Left lung (tissue), 10 donors: ENCODE data around the gene PSMD13. TPM values are rescaled to one million over a fixed set of nuclear protein-coding genes. Genes with fewer than 3 reads are reported as not detected.
"Not testable (repeated sequence)": the region's sequence is repeated elsewhere in the genome, so short reads cannot be mapped to it uniquely, and the experiment has no call there.

ENCODE experiments used
- ATAC-seq: fragments of 200-7000 bp; cut with Tn5 transposase; one replicate; pipeline ENCODE4 v1.9.1; 2020; ENCODE audit warnings: moderate library complexity
- DNase-seq, 4 donors: peaks; one replicate each; pipeline ENCODE4 v3.0.0-alpha.2; 2013 to 2020
- H3K27ac ChIP-seq, 2 donors: fragments of 200-600 bp; sonication (generic) in 1 of 2; one replicate each; pipeline versions ENCODE4 v1.5.0 to v1.8.0; 2020 to 2021
- H3K27me3 ChIP-seq, 2 donors: fragments of 200-600 bp; sonication (generic) in 1 of 2; one replicate each; pipeline versions ENCODE4 v1.5.0 to v1.8.0; 2020 to 2021
- H3K36me3 ChIP-seq, 2 donors: fragments of 200-600 bp; sonication (generic) in 1 of 2; one replicate each; pipeline versions ENCODE4 v1.5.0 to v1.8.0; 2020 to 2021
- H3K4me1 ChIP-seq, 2 donors: fragments of 200-600 bp; one replicate each; pipeline ENCODE4 v1.8.0; 2021
- H3K4me3 ChIP-seq, 2 donors: fragments of 200-600 bp; sonication (generic) in 1 of 2; one replicate each; pipeline versions ENCODE4 v1.5.0 to v1.8.0; 2020 to 2021; ENCODE audit warnings: mild to moderate bottlenecking in 1 of 2
- H3K9me3 ChIP-seq, 2 donors: fragments of 200-600 bp; sonication (generic) in 1 of 2; one replicate each; pipeline versions ENCODE4 v1.5.0 to v1.8.0; 2020 to 2021
- intact Hi-C, 2 donors: fragments of 100-400 bp; cut with DNase I; formaldehyde crosslinking; loops; one replicate each; pipeline versions ENCODE4 v1.11.2 to v1.14.2; 2022
- polyA plus RNA-seq, 6 donors: library from polyadenylated mRNA; unstranded; fragments of 120-200 nt; gene quantifications; one replicate each; pipeline ENCODE4 v1.2.1, GENCODE V29; 2013; ENCODE audit not compliant: insufficient read length in 6 of 6
- total RNA-seq, 2 donors: library from RNA; stranded (reverse); fragmentation: NEBNext Ultra II Directional; extraction: Animal tissue kit (Norgen Biotek cat#: 25700); gene quantifications; one replicate each; pipeline ENCODE4 v1.2.1, GENCODE V29; 2021
- TF ChIP-seq, protein P1 (sequence below), 2 donors: fragments of 200-600 bp; sonication (generic) in 1 of 2; IDR thresholded peaks; one replicate each; pipeline versions ENCODE4 v1.5.0 to v1.8.0; 2021; ENCODE audit warnings: antibody characterized with exemption in 2 of 2
- donor health status: DM: no; HTN: yes; CAD: no.
- donor health status: DM: no; HTN: no; CAD: no.

The PSMD13 gene
- total and polyA plus RNA-seq, 8 donors: 78.0 to 157 (median 147) TPM

DNA sequence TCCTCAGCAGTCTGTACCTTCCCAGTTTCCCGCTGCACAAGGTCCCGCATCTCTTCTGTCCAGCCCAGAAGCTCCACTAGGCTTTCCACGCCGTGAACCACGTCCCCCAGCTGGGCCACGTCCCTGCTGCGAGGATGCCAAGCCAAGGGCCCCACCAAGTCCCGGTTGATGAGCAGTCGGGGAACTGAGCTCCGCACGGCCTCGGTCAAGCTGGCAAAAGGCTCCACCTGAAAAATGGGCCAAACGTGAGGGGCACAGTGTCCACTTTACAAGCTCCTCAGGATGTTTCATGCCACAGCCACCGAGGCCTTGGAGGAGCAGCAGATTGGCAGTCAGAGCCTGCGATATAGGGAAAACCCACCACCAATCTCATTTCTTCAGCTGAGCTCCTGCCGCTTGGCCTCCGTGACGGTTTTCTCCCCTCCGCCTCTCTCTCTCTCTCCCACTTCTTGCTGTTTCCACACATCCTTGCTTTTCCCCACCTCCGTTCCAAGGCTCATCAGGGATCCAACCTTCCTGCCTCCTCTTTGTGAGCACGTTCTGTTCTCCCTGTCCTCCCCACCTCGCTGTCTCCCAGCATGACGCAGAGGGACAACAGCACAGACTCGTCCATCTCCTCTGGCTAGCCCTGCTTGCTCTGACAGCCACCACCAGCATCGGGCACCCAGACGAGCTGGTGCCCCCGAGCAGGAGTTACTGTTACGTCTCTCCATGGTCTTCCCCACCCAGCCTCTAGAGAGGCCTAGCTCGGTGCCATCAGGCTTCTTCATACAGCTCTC, 17.8 kb upstream of the PSMD13 start:
- no peaks in the 10 kb centered on the region for H3K9me3 ChIP-seq
- no peaks in the 10 kb centered on the region for H3K27me3 ChIP-seq
- H3K36me3 ChIP-seq: peaks cover 0 to 36% of the 10 kb centered on the region in 2 donors
- DNase-seq (no peak), ATAC-seq (no peak)
- H3K4me3 ChIP-seq: no peak overlapping the region
- intact Hi-C loops: no loop called here
- no peaks in the 10 kb centered on the region for H3K4me1 ChIP-seq
- no peak overlapping the region for H3K27ac ChIP-seq
- TF ChIP-seq, protein P1, sequence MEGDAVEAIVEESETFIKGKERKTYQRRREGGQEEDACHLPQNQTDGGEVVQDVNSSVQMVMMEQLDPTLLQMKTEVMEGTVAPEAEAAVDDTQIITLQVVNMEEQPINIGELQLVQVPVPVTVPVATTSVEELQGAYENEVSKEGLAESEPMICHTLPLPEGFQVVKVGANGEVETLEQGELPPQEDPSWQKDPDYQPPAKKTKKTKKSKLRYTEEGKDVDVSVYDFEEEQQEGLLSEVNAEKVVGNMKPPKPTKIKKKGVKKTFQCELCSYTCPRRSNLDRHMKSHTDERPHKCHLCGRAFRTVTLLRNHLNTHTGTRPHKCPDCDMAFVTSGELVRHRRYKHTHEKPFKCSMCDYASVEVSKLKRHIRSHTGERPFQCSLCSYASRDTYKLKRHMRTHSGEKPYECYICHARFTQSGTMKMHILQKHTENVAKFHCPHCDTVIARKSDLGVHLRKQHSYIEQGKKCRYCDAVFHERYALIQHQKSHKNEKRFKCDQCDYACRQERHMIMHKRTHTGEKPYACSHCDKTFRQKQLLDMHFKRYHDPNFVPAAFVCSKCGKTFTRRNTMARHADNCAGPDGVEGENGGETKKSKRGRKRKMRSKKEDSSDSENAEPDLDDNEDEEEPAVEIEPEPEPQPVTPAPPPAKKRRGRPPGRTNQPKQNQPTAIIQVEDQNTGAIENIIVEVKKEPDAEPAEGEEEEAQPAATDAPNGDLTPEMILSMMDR (IDR thresholded peaks at IDR 0.05): no peak

DNA sequence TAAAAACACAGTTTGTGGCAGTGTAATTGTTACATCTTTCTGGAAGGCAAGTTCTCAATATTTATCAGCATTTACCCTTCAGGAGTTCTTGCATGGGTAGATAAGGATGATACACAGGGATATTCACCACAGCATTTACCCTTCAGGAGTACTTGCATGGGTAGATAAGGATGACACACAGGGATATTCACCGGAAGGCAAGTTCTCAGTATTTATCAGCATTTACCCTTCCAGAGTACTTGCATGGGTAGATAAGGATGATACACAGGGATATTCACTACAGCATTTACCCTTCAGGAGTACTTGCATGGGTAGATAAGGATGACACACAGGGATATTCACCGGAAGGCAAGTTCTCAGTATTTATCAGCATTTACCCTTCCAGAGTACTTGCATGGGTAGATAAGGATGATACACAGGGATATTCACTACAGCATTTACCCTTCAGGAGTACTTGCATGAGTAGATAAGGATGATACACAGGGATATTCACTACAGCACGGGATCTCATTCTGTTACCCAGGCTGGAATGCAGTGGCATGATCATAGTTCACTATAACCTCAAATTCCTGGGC, 16.0 kb upstream of the PSMD13 start:
- H3K4me1 ChIP-seq, H3K27ac ChIP-seq, intact Hi-C loops, ATAC-seq, H3K4me3 ChIP-seq, DNase-seq, H3K9me3 ChIP-seq, H3K27me3 ChIP-seq: not testable (repeated sequence)
- peaks cover 0 to 19% of the 10 kb centered on the region in 2 donors for H3K36me3 ChIP-seq

DNA sequence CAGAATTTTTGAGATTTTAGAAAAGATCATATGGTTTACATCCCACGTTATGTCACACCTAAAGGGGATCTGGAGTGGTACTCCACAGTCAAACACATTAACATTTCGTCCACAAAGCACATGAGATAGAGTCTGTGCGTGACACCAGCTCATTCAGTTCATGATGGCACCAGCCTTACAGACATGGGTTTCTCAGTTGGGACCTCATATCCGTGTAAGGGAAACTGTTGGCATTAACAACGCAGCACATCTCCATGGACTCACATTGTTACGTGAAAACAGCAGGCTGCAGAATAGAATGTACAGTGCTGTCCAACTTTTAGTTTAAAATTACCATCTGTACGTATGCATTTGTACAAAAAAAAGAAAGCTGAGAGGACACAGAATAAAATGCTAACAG, 15.2 kb upstream of the PSMD13 start:
- no peaks in the 10 kb centered on the region for H3K4me1 ChIP-seq
- TF ChIP-seq, protein P1 (IDR thresholded peaks at IDR 0.05): no peak
- DNase-seq (no peak), ATAC-seq (no peak)
- no peaks in the 10 kb centered on the region for H3K9me3 ChIP-seq
- no peaks in the 10 kb centered on the region for H3K27me3 ChIP-seq
- H3K27ac ChIP-seq: no peak overlapping the region
- no peak overlapping the region for H3K4me3 ChIP-seq
- intact Hi-C loops: no loop called here
- H3K36me3 ChIP-seq: peaks cover 0 to 11% of the 10 kb centered on the region in 2 donors

DNA sequence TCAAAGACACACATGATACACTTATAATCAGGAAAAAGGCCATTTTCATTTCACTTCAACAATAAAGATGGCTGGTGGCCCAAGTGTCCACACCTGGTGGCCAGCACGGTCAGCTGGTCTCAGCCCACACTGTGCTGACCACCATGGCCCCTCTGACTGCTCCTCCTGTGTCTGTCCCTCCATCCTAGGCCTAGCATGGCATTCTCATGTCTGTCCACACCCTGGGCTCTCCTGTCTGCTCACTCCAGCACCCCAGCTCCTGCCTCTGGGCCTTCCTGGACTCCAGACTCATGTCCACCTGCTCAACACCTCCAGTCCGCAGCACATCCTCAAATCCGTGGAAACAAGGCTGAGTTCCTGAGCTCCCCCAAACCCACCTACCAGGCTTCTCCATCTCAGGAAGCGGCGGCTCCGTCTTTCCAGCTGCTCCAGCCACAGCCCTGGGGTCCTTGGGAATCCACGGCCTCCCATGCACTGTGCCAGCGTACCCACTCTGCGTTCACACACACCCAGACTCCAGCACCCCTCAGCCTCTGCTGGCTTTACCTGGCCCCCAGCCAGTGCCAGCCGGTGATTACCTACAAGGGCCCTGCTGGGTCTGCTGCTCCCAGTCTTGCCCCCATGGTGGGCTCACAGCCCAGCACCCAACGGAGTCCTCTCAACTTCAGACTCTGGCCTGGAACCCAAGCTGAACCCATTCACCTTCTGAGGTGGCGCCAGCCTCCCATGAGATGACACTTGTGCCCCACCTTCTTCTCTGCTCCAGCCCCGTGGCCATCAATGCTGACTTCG, 14.6 kb upstream of the PSMD13 start:
- ATAC-seq: no peak
- no peaks in the 10 kb centered on the region for H3K9me3 ChIP-seq
- intact Hi-C loops: no loop called here
- peaks cover 0 to 9% of the 10 kb centered on the region in 2 donors for H3K36me3 ChIP-seq
- DNase-seq: no peak
- no peaks in the 10 kb centered on the region for H3K4me1 ChIP-seq
- H3K4me3 ChIP-seq: no peak overlapping the region
- H3K27ac ChIP-seq: no peak overlapping the region
- TF ChIP-seq, protein P1 (IDR thresholded peaks at IDR 0.05): no peak
- no peaks in the 10 kb centered on the region for H3K27me3 ChIP-seq

DNA sequence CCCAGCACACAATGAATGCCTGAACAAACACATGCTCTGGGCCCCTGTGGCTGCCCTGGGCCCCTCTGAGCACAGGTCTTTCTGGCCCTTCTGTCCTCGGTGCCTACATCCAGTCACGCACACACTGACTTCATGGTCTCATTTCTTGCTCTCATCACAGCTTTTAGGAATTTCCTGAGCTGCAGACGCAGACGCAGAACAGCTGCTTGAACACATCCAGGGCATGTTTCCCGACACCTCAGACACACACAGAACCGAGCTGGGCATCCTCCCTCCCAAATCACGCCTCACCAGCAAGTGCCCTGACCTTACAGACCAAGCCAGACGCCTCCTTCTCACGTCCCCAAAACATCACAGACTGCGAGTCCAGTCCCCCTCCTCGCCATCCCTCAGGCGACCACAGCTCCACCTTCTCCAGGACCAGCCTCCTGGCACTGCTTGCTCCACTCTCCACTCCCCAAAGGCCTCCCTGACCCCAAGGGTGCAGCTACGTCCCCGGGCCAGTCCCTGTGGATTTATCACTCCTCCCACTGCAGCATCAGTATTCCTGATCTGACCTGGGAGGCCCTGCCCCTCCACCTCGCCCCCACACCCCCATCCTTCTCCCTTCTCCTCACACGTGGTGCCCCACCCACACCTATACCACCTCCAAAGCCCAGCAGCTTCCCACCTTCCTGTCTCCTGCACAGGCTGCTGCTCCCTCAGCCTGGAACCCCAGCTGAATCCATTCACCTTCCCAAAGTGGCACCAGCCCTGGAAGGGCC, 13.6 kb upstream of the PSMD13 start:
- DNase-seq: no peak
- ATAC-seq: no peak
- Histone ChIP-seq H3K27me3 (no peaks in the 10 kb centered on the region), H3K4me1 (no peaks in the 10 kb centered on the region), H3K27ac (no peak overlapping the region), H3K4me3 (no peak overlapping the region), H3K9me3 (no peaks in the 10 kb centered on the region), H3K36me3 (peaks cover 0 to 9% of the 10 kb centered on the region in 2 donors)
- TF ChIP-seq, protein P1 (IDR thresholded peaks at IDR 0.05): no peak
- intact Hi-C loops: no loop called here
